HG02678 (cell line): ENCODE measurements around the gene LSM14B.
"Not testable (repeated sequence)": the region's sequence is repeated elsewhere in the genome, so short reads cannot be mapped to it uniquely, and the experiment has no call there.

ENCODE experiments used
- ATAC-seq: cut with Tn5 transposase; IDR thresholded peaks from one replicate; pipeline ENCODE4 v1.9.1; 2021; ENCODE audit warnings: mild to moderate bottlenecking, moderate library complexity; ENCODE audit not compliant: unreplicated experiment

The LSM14B gene

GRCh38 chr20:62121776-62122653 is at the start of gene LSM14B:
Gene LSM14B (plus strand): TSS chr20:62122475. CDS start chr20:62122667, 192 bp downstream.
- ATAC-seq = peak; percentile 82

GRCh38 chr20:62073323-62073722 is 49.0 kb upstream of the LSM14B start:
- no peak for ATAC-seq

GRCh38 chr20:62079166-62079565 is 43.1 kb upstream of the LSM14B start:
- no peak for ATAC-seq

GRCh38 chr20:62080249-62080990 is 41.9 kb upstream of the LSM14B start:
- no peak for ATAC-seq

- ATAC-seq = no peak
These were observed 39.0 kb upstream of the LSM14B start for GRCh38 chr20:62083312-62083711.

GRCh38 chr20:62084224-62084623 is 38.1 kb upstream of the LSM14B start:
- ATAC-seq = not testable (repeated sequence)

- no peak for ATAC-seq
These were observed 37.1 kb upstream of the LSM14B start for GRCh38 chr20:62085206-62085605.

GRCh38 chr20:62087227-62087626 is 35.0 kb upstream of the LSM14B start:
- ATAC-seq = no peak

GRCh38 chr20:62087632-62088031 is 34.6 kb upstream of the LSM14B start:
- ATAC-seq = no peak

GRCh38 chr20:62088258-62089127 is 33.8 kb upstream of the LSM14B start:
- no peak for ATAC-seq

GRCh38 chr20:62089393-62089792 is 32.9 kb upstream of the LSM14B start:
- no peak for ATAC-seq

GRCh38 chr20:62096421-62097380 is 25.6 kb upstream of the LSM14B start:
- ATAC-seq = no peak

GRCh38 chr20:62097881-62098407 is 24.3 kb upstream of the LSM14B start:
- no peak for ATAC-seq

GRCh38 chr20:62101078-62101477 is 21.2 kb upstream of the LSM14B start:
- ATAC-seq = no peak

GRCh38 chr20:62103508-62104233 is 18.6 kb upstream of the LSM14B start:
- ATAC-seq = no peak

GRCh38 chr20:62104234-62104789 is 18.0 kb upstream of the LSM14B start:
- ATAC-seq = no peak

GRCh38 chr20:62104791-62105345 is 17.4 kb upstream of the LSM14B start:
- no peak for ATAC-seq

GRCh38 chr20:62105592-62105991 is 16.7 kb upstream of the LSM14B start:
- no peak for ATAC-seq
